ENCODE results near the gene EYS.

The EYS gene

GRCh38 chr6:64084185-64084663 lies 1622.8 kb downstream of the EYS start:
- H3K9me2 ChIP-seq (replicated peaks; ENCODE audit: low read depth, low read length) = no peaks in the 10 kb centered on the region
- no peaks in the 10 kb centered on the region for H3K9me3 ChIP-seq (ENCODE audit: insufficient read depth, low read depth, low read length)
- no peak overlapping the region for H2AFZ ChIP-seq (ENCODE audit: low read length)
- H3K27me3 ChIP-seq (ENCODE audit: insufficient read depth, low read length, poor library complexity, severe bottlenecking) = no peaks in the 10 kb centered on the region
- H3K4me2 ChIP-seq (ENCODE audit: low read depth, low read length, poor library complexity, severe bottlenecking) = no peak overlapping the region
- no peaks in the 10 kb centered on the region for H4K20me1 ChIP-seq (ENCODE audit: insufficient read depth, low read length, poor library complexity, severe bottlenecking)
- H3K79me2 ChIP-seq (ENCODE audit: insufficient read depth, low read length) = no peaks in the 10 kb centered on the region
- no peaks in the 10 kb centered on the region for H3K36me3 ChIP-seq (ENCODE audit: insufficient read depth, low read length)
- H3K4me1 ChIP-seq (ENCODE audit: insufficient read depth, low read length, poor library complexity, severe bottlenecking) = no peaks in the 10 kb centered on the region
- TF ChIP-seq, protein P1, sequence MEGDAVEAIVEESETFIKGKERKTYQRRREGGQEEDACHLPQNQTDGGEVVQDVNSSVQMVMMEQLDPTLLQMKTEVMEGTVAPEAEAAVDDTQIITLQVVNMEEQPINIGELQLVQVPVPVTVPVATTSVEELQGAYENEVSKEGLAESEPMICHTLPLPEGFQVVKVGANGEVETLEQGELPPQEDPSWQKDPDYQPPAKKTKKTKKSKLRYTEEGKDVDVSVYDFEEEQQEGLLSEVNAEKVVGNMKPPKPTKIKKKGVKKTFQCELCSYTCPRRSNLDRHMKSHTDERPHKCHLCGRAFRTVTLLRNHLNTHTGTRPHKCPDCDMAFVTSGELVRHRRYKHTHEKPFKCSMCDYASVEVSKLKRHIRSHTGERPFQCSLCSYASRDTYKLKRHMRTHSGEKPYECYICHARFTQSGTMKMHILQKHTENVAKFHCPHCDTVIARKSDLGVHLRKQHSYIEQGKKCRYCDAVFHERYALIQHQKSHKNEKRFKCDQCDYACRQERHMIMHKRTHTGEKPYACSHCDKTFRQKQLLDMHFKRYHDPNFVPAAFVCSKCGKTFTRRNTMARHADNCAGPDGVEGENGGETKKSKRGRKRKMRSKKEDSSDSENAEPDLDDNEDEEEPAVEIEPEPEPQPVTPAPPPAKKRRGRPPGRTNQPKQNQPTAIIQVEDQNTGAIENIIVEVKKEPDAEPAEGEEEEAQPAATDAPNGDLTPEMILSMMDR (conservative IDR thresholded peaks at IDR 0.05; ENCODE audit: low read length) = no peak
- TF ChIP-seq EZH2phosphoT487 (IDR thresholded peaks at IDR 0.05; ENCODE audit: borderline replicate concordance) = no peak
- no peak overlapping the region for H3K9ac ChIP-seq (ENCODE audit: low read depth, low read length, poor library complexity, severe bottlenecking)
- no peak overlapping the region for H3K4me3 ChIP-seq (ENCODE audit: low read length, poor library complexity, severe bottlenecking)
- no peaks in the 10 kb centered on the region for H3F3A ChIP-seq (ENCODE audit: low read depth)

DNA sequence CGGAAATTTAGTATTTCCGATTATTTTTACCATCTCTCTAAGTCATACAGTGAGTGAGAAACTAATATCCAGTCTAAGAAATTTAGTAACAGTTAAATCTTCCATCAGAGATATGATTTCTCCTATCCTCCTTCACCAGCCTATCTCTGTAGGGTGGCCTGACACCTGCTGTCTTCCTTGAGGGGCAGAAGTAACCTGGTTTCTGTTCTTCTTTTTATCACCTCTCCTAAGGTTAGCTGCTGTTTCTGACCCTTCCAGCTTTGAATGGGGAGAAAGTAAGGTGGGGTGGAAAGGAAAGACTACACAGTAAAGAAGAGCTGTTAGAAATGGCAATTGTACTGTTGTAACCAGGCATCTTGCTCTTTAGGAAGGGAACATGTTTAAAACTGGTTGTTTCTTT lies 1623.8 kb downstream of the EYS start:
- H3F3A ChIP-seq (ENCODE audit: low read depth) = no peaks in the 10 kb centered on the region
- no peak overlapping the region for H3K4me3 ChIP-seq (ENCODE audit: low read length, poor library complexity, severe bottlenecking)
- no peak overlapping the region for H3K4me2 ChIP-seq (ENCODE audit: low read depth, low read length, poor library complexity, severe bottlenecking)
- no peaks in the 10 kb centered on the region for H3K27me3 ChIP-seq (ENCODE audit: insufficient read depth, low read length, poor library complexity, severe bottlenecking)
- no peaks in the 10 kb centered on the region for H4K20me1 ChIP-seq (ENCODE audit: insufficient read depth, low read length, poor library complexity, severe bottlenecking)
- H3K4me1 ChIP-seq (ENCODE audit: insufficient read depth, low read length, poor library complexity, severe bottlenecking) = no peaks in the 10 kb centered on the region
- no peak overlapping the region for H2AFZ ChIP-seq (ENCODE audit: low read length)
- no peaks in the 10 kb centered on the region for H3K79me2 ChIP-seq (ENCODE audit: insufficient read depth, low read length)
- no peaks in the 10 kb centered on the region for H3K9me3 ChIP-seq (ENCODE audit: insufficient read depth, low read depth, low read length)
- H3K36me3 ChIP-seq (ENCODE audit: insufficient read depth, low read length) = no peaks in the 10 kb centered on the region
- no peak for TF ChIP-seq EZH2phosphoT487 (IDR thresholded peaks at IDR 0.05; ENCODE audit: borderline replicate concordance)
- TF ChIP-seq, protein P1 (conservative IDR thresholded peaks at IDR 0.05; ENCODE audit: low read length) = no peak
- no peaks in the 10 kb centered on the region for H3K9me2 ChIP-seq (replicated peaks; ENCODE audit: low read depth, low read length)
- no peak overlapping the region for H3K9ac ChIP-seq (ENCODE audit: low read depth, low read length, poor library complexity, severe bottlenecking)

- Histone ChIP-seq H3K9me3 (ENCODE audit: insufficient read depth, low read depth, low read length) (no peaks in the 10 kb centered on the region), H3K9ac (ENCODE audit: low read depth, low read length, poor library complexity, severe bottlenecking) (no peak overlapping the region), H3K36me3 (ENCODE audit: insufficient read depth, low read length) (no peaks in the 10 kb centered on the region), H3K4me3 (ENCODE audit: low read length, poor library complexity, severe bottlenecking) (no peak overlapping the region), H3K9me2 (replicated peaks; ENCODE audit: low read depth, low read length) (no peaks in the 10 kb centered on the region), H3K79me2 (ENCODE audit: insufficient read depth, low read length) (no peaks in the 10 kb centered on the region), H4K20me1 (ENCODE audit: insufficient read depth, low read length, poor library complexity, severe bottlenecking) (no peaks in the 10 kb centered on the region), H3F3A (ENCODE audit: low read depth) (no peaks in the 10 kb centered on the region), H3K27me3 (ENCODE audit: insufficient read depth, low read length, poor library complexity, severe bottlenecking) (no peaks in the 10 kb centered on the region), H3K4me1 (ENCODE audit: insufficient read depth, low read length, poor library complexity, severe bottlenecking) (no peaks in the 10 kb centered on the region), H3K4me2 (ENCODE audit: low read depth, low read length, poor library complexity, severe bottlenecking) (no peak overlapping the region), H2AFZ (ENCODE audit: low read length) (no peak overlapping the region)
- no peak for TF ChIP-seq EZH2phosphoT487 (IDR thresholded peaks at IDR 0.05; ENCODE audit: borderline replicate concordance)
- TF ChIP-seq, protein P1 (conservative IDR thresholded peaks at IDR 0.05; ENCODE audit: low read length) = no peak
Measured at GRCh38 chr6:64081453-64081852, 1625.6 kb downstream of the EYS start.

All from Loucy (cell line).